Erythroblast (primary cell): ENCODE results near the gene SPPL2C.

ENCODE experiments used
- DNase-seq, 2 experiments: peaks; one replicate each; lab custom pipeline; 2025; lab: John Stamatoyannopoulos, UW
- GATA1 ChIP-seq: IDR thresholded peaks from 2 replicates; pipeline ENCODE4 v1.6.1; 2011; ENCODE audit warnings: low read depth, mild to moderate bottlenecking, control low read depth, low read length, moderate library complexity
- POLR2A ChIP-seq: IDR thresholded peaks from 2 replicates; pipeline ENCODE4 v1.6.1; 2011; ENCODE audit warnings: mild to moderate bottlenecking, low read length

The SPPL2C gene

GRCh38 chr17:45844695-45845375, at the start of gene SPPL2C:
SPPL2C (plus strand) TSS chr17:45844881; CDS start chr17:45844907, 26 bp downstream.
- no peak for DNase-seq
- no peak for TF ChIP-seq POLR2A

GRCh38 chr17:45800816-45801215, 43.9 kb upstream of the SPPL2C start:
- no peak for DNase-seq
- TF ChIP-seq POLR2A (no peak), GATA1 (no peak)

GRCh38 chr17:45801421-45801820, 43.3 kb upstream of the SPPL2C start:
- no peak for DNase-seq
- TF ChIP-seq GATA1 (no peak), POLR2A (no peak)

GRCh38 chr17:45808845-45809244, 35.8 kb upstream of the SPPL2C start:
- no peak for DNase-seq
- TF ChIP-seq GATA1 (no peak), POLR2A (no peak)

- no peak for DNase-seq
- no peak for TF ChIP-seq GATA1
- TF ChIP-seq POLR2A, result no peak
Observed at GRCh38 chr17:45809499-45809898, 35.2 kb upstream of the SPPL2C start.

GRCh38 chr17:45812102-45812501, 32.6 kb upstream of the SPPL2C start:
- TF ChIP-seq POLR2A, result no peak
- TF ChIP-seq GATA1, result no peak

GRCh38 chr17:45813048-45813725, 31.5 kb upstream of the SPPL2C start:
- TF ChIP-seq GATA1 (no peak), POLR2A (no peak)
- DNase-seq, result peak in 1 of 2 experiments; percentile 17

More at GRCh38 chr17:45812102-45812501, 32.6 kb upstream of the SPPL2C start:
- DNase-seq, result peak in 1 of 2 experiments; percentile 13

GRCh38 chr17:45814622-45815606, 29.8 kb upstream of the SPPL2C start:
- TF ChIP-seq POLR2A (no peak), GATA1 (no peak)
- no peak for DNase-seq

GRCh38 chr17:45815752-45816151, 28.9 kb upstream of the SPPL2C start:
- TF ChIP-seq POLR2A (no peak), GATA1 (no peak)

GRCh38 chr17:45818041-45818440, 26.6 kb upstream of the SPPL2C start:
- no peak for DNase-seq
- TF ChIP-seq POLR2A (no peak), GATA1 (no peak)

More at GRCh38 chr17:45815752-45816151, 28.9 kb upstream of the SPPL2C start:
- DNase-seq, result no peak

GRCh38 chr17:45818699-45819098, 26.0 kb upstream of the SPPL2C start:
- TF ChIP-seq POLR2A, result no peak
- TF ChIP-seq GATA1, result no peak
- no peak for DNase-seq

- no peak for DNase-seq
- TF ChIP-seq POLR2A (no peak), GATA1 (no peak)
Observed at GRCh38 chr17:45819632-45820031, 25.0 kb upstream of the SPPL2C start.

GRCh38 chr17:45820052-45820780, 24.5 kb upstream of the SPPL2C start:
- no peak for DNase-seq

More at GRCh38 chr17:45820052-45820780, 24.5 kb upstream of the SPPL2C start:
- no peak for TF ChIP-seq GATA1
- no peak for TF ChIP-seq POLR2A
